Measurements from ENCODE around the gene DBT. TPM values are rescaled to one million over a fixed set of nuclear protein-coding genes. Genes with fewer than 3 reads are reported as not detected.
"Not testable (repeated sequence)": the region's sequence is repeated elsewhere in the genome, so short reads cannot be mapped to it uniquely, and the experiment has no call there.

DBT gene
- polyA plus RNA-seq, 4 donors = 14.4 to 27.9 (median 22.2) TPM

DNA sequence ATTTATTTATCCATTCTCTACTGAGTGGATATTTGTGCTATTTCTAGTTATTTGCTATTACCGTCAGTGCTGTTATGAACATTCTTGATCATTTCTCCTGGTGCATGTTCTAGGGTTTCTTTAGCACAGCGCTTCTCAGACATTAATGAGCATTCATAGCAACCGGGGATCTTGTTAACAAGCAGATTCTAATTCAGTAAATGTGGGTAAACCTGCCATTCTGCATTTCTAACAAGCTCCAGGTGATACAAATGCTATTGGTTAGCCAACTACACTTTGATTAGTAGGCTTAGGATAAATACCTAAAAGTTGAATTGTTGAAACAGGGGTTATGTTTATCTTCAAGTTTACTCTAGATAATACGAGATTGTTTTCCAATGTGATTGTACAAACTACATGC is 3.3 kb upstream of the DBT start:
- no peak for DNase-seq (ENCODE audit: low read depth in 4 of 4, low spot score in 3 of 4)

DNA sequence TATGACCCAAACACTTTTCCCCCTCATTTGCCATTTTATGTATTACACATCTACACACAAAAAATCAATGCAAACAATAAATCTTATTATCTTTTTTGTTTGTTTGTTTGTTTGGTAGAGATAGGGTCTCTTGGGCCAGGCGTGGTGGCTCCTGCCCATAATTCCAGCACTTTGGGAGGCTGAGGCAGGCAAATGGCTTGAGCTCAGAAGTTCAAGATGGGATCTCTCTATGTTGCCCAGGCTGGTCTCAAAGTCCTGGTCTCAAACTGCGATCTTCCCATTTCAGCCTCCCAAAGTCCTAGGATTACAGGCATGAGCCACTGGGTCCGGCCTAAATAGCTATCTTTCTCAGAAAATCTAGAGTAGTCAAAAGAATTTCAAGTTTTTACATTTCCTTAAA is 1.2 kb upstream of the DBT start:
- DNase-seq (ENCODE audit: low read depth in 4 of 4, low spot score in 3 of 4) = no peak

DNA sequence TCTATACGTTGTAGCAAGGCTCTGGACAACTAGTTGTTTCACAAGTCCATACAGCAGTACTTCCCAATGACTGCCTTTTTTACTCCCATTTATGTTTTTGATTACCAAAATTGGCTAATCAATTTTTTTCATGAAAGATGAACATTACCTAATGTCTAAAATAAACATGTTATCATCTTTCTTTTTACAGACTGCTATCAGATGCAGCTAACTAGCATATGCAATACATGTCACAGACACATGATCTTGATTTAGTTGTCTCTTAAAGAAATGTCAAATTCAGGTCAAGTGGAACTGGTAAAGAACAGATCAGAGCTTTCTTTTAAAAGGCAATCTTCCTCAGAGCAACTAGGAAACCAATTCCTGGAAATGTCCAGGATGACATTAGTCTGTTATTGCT is 630 bp upstream of the DBT start:
- no peak for DNase-seq (ENCODE audit: low read depth in 4 of 4, low spot score in 3 of 4)

DNA sequence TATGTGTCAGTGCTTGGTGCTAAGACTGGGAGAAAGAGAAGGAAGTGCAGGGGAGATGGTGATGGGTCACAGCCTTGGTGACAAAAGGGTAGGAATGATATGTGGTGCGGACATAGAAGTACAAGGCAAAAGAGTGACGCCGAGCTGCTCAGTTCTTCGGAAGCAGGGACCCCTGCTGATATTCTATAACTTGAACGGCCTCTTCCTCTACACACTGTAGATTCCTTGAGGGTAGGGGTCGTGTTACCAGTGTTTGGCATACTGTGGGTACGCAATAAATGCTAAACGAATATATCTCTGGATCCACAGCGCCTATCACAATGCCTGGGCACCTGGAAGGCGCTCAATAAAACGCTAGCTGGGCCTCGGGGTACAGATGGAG is 488 bp downstream of the DBT start:
- DNase-seq (ENCODE audit: low read depth in 4 of 4, low spot score in 3 of 4) = peak in 1 of 4 donors; percentile 0

DNA sequence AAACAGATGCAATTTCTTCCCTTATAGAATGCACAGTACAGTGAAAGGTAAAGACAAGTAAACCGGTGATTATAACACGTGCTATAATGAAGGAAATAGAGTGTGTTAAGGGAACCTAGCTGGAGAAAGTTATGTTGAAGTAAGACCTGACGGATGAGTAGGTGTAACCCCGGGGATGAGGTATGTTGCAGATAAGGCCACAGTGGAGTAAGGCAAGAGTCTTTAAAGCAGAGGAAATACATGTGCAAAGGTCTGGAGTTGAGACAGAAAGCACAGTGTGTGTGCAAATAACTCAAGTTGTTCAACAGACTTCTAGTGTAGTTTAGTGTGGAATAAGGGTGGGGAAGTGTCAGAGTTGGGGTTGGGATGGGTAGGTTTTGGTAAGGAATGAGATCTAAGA is 2.9 kb downstream of the DBT start:
- no peak for DNase-seq (ENCODE audit: low read depth in 4 of 4, low spot score in 3 of 4)

DNA sequence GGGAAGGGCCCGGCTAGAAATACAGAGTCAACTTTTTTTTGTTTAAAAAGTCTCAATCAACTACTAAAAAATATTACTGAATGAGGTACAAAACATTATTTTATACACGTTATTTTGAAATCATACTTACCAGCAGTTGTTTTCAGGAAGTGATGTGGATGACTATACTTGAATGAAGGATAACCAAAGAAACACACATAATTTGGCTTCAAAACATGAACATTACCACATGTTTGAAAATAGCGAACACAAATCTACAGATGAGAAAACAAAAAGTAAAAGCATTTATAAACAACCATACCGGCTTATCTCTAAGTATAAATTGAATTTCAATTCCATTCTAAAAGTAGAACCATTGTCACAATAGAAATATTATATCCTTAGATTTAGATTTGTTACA is 9.0 kb downstream of the DBT start:
- no peak for DNase-seq (ENCODE audit: low read depth in 4 of 4, low spot score in 3 of 4)

DNA sequence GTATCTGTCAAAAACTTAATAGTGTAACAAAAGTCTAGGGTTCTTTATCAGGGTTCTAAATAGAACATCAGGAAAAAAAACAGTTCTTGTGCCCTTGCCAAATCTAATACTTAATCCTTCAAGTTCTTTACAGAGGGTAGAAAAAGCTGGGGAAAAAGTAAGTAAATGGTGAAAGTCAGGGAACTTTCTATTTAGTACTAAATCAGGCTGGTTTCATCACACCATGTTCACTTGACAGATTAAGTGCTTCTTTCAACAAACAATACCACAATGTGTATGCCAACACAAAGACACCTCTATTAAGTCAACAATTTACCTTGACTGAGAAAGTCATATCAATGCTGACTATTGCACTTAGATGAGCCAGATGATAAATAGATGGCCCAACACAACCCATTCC is 9.7 kb downstream of the DBT start:
- DNase-seq (ENCODE audit: low read depth in 4 of 4, low spot score in 3 of 4) = no peak

DNA sequence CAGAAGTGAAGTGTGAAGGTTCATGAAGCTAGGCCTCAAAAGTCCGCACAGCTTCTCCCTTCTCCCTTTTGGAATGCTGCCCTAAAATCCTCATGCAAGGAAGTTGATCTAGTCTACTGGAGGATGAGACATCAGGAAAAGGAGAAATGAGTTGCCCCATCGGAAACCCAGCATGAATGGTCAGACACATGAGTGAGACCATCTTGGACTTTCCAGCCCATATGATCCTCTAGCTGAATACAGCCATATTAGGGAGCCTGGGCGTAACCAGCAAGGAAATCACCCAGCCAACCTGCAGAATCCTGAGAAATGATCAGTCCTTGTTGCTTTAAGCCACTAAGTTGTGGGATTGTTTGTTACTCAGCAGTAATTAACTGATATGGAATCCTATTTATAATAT is 12.5 kb downstream of the DBT start:
- no peak for DNase-seq (ENCODE audit: low read depth in 4 of 4, low spot score in 3 of 4)

DNA sequence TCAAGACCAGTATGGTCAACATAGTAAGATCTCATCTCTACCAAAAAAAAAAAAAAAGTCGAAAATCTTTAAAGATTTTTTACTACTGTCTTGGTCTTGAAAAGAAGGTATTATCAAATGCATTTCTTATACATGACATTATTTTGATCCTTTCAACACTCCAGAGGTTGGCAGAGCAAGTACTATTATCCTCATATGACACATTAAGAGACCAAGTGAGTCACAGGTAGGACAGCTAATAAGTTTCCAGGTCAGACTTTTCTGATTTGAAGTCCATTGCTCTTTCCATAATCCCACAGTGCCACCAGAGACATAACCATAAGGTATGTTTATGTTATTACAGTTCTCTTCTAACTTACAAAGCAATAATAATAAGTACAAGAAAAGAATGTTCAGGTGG is 15.2 kb downstream of the DBT start:
- no peak for DNase-seq (ENCODE audit: low read depth in 4 of 4, low spot score in 3 of 4)

DNA sequence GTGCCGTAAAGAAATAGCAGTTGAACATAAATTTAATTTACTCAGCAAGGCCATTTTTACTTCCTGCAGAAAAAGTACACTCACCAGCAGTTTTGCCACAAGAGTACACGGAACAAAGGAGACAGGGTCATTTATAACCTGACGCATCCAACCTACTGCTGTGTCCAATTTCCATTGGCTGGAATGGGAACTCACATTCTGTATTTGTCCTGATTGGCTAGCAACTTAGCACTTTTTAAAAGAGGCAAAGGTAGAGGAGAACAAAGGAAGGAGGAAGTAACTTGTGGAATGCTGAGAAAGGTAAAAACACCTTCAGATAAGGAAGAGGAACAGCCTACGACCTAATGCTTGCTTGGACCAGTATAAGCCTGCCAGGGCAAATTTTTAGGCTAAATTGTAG is 16.1 kb downstream of the DBT start:
- DNase-seq (ENCODE audit: low read depth in 4 of 4, low spot score in 3 of 4) = not testable (repeated sequence)

DNA sequence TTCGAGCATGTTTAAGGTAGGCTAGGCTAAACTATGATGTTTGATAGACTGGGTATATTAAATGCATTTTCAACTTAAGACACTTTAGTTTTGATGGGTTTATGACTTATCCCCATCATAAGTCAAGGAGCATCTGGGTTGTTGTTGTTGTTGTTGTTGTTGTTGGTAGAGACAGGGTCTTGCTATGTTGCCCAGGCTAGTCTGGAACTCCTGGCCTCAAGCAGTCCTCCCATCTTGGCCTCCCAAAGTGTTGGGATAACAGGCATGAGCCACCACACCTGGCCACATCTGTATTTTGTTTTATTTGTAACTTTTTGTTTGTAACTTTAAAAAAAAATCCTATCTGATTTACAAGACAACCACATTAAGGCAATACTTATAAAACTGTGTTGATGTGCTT is 17.5 kb downstream of the DBT start:
- no peak for DNase-seq (ENCODE audit: low read depth in 4 of 4, low spot score in 3 of 4)

DNA sequence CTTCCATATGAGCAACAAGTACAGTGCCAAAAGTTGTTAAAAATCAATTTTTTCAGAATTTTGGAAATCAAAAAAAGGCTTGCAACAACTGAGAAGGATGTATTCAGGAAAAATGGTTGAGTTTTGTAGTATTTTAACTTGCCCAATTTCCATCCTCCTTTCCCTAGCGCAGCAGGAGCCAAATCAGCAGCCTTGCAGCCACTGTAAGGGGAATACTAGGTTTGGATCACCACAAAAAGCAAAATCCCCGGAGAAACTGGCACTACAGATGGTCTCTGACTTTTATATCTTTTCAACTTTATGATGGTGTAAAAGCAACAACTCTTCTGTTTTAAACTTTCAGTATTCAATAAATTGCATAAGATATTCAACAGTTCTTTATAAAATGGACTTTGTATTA is 17.9 kb downstream of the DBT start:
- DNase-seq (ENCODE audit: low read depth in 4 of 4, low spot score in 3 of 4) = no peak

DNA sequence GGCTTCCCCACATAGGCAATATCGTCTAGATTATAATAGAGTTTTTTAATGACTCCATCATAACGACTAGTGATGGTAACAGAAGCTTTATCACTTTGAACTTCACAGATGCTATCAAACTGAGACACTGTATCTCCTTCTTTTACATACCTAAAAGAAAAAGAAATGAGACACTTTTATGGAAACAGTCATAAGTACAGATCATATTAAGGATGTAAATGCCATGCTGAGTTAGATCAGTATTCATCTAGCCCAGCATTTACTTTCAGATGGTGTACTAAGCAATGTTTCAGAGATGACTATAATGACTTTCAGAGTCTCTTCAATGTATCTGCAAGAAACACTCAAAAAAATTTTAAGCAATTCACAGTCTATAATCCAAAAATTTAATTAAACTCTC is 18.9 kb downstream of the DBT start:
- DNase-seq (ENCODE audit: low read depth in 4 of 4, low spot score in 3 of 4) = no peak

DNA sequence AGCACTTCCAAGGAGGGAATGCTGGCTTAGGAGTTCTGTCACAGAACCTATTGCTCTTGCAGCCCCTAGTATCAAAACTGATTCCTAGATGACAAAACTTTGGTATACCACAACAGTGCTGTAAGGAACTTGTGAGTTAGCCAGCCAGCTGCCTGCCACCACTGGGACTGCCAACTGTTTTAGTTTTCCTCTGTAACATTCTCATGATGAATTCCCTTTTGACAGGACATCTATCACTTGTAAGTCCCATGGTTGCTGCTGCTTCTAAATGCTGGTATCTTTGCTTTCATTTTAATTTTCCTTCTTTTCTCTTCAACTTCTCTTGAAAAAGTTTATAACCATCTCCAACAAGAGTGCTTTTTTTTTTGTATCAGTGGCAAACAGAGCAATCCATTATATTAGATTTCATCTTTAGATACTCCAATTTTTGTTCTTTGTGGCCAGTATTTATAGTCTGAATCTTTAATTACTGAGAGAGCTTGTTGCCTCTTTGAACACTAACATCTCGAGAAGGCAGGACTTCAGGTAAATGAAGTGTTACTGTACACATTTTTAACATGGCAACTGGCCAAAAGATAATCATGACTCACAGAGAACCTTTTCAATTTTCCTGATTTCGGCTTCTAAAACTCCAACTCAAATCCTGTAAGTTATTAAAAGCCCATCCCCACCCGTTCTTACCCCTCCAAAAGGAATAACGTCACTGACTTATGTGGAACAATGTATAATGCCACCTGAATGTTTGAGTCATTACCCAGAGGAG is 19.8 kb downstream of the DBT start:
- no peak for DNase-seq (ENCODE audit: low read depth in 4 of 4, low spot score in 3 of 4)

DNA sequence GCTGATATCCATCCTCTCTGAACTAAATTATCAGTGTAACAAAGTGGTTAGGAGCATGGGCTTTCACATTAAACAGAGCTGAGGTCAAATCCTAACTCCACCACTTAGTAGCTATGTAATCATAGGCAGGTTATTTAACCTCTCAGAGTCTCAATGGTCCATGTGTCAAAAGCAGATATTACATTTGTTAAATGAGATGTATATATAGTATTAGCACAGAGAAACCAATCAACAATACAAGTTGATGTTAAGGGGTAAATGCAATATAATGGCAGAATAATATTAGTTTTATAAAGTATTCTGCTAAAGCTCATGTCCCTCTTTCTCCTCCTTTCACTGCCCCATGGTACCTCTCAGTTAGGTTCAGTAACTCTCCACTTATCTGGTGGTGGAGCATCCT is 27.2 kb downstream of the DBT start:
- no peak for DNase-seq (ENCODE audit: low read depth in 4 of 4, low spot score in 3 of 4)

DNA sequence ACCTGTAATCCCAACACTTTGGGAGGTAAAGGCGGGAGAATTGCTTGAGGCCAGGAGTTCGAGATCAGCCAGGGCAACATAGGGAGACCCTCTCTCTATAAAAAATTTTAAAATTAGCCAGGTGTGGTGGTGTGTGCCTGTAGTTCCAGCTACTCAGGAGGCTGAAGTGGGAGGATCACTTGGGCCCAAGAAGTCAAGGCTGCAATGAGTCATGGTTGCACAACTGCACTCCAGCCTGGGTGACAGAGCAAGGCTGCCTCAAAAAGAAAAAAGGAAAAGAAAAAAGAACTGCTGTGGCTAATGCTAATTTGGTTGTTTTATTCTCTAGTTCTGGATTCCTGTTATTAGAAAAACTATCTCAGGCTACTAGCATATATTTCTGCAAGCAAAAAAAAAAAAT is 29.8 kb downstream of the DBT start:
- no peak for DNase-seq (ENCODE audit: low read depth in 4 of 4, low spot score in 3 of 4)

DNA sequence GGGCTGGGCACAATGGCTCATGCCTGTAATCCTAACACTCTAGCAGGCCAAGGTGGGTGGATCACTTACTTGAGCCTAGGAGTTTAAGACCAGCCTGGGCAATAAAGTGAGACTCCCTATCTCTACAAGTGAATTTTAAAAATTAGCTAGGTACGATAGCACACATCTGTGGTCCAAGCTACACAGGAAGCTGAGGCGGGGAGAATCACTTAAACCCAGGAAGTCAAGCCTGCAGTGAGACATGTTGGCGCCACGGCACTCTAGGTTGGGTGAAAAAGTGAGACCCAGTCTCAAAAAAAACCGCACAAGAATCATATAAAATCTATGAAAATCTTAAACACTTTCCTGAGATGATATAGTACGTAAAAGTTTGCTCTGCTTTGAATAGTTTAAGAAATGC is 30.2 kb downstream of the DBT start:
- DNase-seq (ENCODE audit: low read depth in 4 of 4, low spot score in 3 of 4) = no peak

DNA sequence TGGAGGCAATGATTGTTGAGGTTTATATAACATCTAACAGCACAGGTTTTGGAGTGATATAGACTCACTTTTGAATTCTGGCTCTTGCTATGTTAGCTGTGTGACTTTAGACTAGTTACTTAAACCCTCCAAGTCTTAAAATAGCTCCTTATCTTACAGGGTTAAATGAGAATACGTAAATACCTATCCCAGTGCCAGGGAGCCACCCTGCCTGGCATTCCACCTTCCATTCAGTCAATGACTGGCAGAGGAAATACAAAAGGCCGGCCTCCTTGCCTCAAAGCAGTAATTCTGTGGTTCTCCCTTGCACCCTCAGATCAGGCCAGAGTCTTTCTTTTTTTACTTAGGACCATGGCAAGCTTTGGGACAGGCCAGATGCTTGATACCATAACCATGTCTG is 31.8 kb downstream of the DBT start:
- no peak for DNase-seq (ENCODE audit: low read depth in 4 of 4, low spot score in 3 of 4)

DNA sequence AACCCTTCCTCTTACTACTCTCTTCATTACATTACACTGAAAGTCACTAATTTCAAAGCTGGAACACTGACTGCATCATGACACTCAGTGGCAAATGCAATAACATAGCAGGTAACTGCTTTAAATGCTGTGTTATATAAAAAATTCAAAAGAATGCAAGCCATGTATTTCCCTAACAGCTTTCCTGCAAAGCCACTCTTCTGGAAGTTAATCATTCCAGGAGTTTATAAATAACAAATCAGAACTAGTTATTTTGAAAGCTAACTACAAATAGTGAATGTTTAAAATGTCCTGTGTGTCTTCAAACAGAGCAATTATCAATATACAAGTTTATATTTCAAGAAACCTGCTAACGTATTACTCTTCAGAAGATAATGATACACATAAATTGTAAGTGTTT is 34.5 kb downstream of the DBT start:
- DNase-seq (ENCODE audit: low read depth in 4 of 4, low spot score in 3 of 4) = peak in 1 of 4 donors; percentile 6

DNA sequence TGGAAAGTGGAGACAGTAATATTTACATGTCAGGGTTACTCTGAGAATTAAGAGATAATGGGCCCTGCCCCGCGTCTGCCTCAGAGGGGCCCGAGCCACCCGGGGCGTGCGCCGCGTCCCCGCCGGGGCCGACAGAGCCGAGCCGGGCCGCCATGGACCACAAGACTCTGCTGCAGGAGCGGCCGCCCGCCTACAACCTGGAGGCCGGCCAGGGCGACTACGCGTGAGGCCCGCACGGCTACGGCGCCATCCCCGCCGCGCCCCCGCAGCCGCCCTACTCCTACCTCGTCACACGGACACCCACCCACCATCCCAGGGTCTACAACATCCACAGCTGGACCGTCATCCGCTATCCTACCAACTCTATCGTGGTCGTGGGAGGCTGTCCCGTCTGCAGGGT is 36.5 kb downstream of the DBT start:
- DNase-seq (ENCODE audit: low read depth in 4 of 4, low spot score in 3 of 4) = no peak

DNA sequence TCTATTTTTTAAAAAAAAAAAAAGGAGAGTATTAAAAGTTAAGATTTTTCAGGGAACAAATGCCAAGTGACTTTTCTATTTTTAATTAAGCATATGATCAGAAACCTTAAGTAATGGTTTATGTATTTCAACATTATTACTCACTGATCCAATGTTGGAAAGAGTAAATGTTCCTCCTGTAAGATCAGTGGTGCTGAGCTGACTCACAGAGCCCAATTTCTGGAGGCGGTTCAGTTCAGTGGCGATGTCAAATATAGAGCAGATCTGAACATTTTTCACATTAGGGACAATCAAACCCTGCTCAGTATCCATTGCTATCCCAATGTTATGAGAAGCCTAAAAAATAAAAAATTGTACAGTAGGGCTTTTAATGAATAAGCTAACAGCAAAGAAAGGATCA is 43.3 kb downstream of the DBT start:
- no peak for DNase-seq (ENCODE audit: low read depth in 4 of 4, low spot score in 3 of 4)

DNA sequence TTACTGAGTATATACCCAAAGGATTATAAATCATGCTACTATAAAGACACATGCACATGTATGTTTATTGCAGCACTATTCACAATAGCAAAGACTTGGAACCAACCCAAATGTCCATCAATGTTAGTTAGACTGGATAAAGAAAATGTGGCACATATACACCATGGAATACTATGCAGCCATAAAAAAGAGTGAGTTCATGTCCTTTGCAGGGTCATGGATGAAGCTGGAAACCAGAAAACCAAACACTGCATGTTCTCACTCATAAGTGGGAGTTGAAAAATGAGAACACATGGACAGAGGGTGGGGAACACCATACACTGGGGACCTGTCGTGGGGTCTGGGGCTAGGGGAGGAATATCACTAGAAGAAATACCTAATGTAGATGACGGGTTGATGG is 44.0 kb downstream of the DBT start:
- not testable (repeated sequence) for DNase-seq (ENCODE audit: low read depth in 4 of 4, low spot score in 3 of 4)

DNA sequence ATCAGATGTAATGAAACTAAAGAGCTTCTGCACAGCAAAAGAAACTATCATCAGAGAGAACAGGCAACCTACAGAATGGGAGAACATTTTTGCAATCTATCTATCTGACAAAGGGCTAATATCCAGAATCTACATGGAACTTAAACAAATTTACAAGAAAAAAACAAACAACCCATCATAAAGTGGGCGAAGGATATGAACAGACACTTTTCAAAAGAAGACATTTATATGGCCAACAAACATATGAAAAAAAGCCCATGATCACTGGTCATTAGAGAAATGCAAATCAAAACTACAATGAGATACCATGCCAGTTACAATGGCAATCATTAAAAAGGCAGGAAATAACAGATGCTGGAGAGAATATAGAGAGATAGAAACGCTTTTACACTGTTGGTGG is 44.5 kb downstream of the DBT start:
- not testable (repeated sequence) for DNase-seq (ENCODE audit: low read depth in 4 of 4, low spot score in 3 of 4)

Data from left renal pelvis (tissue), 4 donors.